ENCODE measurements around the gene LRCH2.
"Not testable (repeated sequence)": the region's sequence is repeated elsewhere in the genome, so short reads cannot be mapped to it uniquely, and the experiment has no call there.

The LRCH2 gene

DNA sequence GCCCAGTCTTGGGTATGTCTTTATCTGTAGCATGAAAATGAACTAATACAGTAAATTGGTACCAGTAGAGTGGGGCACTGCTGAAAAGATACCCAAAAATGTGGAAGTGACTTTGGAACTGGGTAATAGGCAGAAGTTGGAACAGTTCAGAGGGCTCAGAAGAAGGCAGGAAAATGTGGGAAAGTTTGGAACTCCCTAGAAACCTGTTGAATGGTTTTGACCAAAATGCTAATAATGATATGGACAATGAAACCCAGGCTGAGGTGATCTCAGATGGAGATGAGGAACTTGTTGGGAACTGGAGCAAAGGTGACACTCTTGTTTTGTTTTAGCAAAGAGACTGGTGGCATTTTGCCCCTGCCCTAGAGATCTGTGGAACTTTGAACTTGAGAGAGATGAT, 24.3 kb downstream of the LRCH2 start:
- not testable (repeated sequence) for DNase-seq

- DNase-seq = no peak
Measured at GRCh38 chrX:115204040-115204439, 29.9 kb downstream of the LRCH2 start.

- DNase-seq = no peak
Measured at GRCh38 chrX:115192244-115192700, 41.6 kb downstream of the LRCH2 start.

DNA sequence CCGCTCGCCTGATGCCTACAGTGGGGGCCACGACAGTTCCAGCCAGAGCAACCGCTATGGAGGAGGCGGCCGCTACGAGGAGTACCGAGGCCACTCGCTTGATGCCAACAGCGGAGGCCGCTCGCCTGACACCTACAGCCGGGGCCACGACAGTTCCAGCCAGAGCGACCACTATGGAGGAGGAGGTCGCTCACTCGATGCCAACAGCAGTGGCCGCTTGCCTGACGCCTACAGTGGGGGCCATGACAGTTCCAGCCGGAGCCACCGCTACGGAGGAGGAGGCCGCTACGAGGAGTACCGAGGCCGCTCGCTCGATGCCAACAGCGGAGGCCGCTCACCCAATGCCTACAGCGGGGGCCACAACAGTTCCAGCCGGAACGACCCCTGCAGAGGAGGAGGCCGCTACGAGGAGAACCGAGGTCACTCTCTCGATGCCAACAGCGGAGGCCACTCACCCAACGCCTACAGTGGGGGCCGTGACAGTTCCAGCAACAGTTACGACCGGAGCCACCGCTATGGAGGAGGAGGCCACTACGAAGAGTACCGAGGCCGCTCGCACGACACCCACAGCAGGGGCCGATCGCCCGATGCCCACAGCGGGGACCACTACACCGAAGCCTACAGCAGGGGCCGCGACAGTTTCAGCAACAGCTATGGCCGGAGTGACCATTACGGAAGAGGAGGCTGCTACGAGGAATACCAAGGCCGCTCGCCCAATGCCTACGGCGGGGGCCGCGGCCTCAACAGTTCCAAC, 42.2 kb downstream of the LRCH2 start:
- no peak for DNase-seq

DNA sequence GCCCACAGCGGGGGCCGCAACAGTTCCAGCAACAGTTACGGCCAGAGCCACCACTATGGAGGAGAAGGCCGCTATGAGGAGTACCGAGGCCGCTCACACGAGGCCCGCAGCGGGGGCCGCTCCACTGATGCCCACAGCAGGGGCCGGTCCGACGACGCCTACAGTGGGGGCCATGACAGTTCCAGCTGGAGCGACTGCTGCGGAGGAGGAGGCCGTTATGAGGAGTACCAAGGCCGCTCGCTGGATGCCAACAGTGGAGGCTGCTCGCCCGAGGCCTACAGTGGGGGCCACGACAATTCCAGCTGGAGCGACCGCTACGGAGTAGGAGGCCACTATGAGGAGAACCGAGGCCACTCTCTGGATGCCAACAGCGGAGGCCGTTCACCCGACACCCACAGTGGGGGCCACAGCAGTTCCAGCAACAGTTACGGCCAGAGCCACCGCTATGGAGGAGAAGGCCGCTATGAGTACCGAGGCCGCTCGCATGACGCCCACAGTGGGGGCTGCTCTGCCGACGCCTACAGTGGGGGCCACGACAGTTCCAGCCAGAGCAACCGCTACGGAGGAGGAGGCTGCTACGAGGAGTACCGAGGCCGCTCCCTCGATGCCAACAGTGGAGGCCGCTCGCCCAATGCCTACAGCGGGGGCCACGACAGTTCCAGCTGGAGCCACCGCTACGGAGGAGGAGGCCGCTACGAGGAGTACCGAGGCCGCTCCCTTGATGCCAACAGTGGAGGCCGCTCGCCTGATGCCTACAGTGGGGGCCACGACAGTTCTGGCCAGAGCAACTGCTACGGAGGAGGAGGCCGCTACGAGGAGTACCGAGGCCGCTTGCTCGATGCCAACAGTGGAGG, 43.0 kb downstream of the LRCH2 start:
- no peak for DNase-seq

GRCh38 chrX:115189646-115190635, 44.0 kb downstream of the LRCH2 start:
- DNase-seq = no peak

- no peak for DNase-seq
Measured at GRCh38 chrX:115189110-115189509, 44.8 kb downstream of the LRCH2 start, which contains the start of gene RBMXL3. RBMXL3 (plus strand) TSS chrX:115189410; CDS start chrX:115189442, 32 bp downstream.

- DNase-seq = no peak
Measured at GRCh38 chrX:115183980-115184379, 49.9 kb downstream of the LRCH2 start.

- no peak for DNase-seq
Measured at GRCh38 chrX:115178473-115178872, 55.4 kb downstream of the LRCH2 start.

GRCh38 chrX:115177932-115178331, 56.0 kb downstream of the LRCH2 start:
- DNase-seq = no peak

DNA sequence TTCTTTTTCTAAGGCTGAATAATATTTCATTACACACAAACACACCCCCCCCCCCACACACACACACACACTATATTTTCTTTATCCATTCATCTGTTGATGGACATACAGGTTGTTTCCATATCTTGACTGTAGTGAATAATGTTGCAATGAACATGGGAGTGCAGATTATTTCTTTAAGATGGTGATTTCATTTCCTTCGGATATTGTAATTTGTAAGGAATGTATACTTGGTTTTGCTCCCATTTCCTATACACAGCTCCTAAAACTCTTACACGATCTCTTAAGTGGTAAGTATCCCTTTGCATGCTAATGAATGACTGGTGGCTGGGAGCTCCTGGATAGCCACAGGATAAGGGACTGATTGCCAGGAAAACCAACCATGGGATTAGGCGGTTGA, 59.3 kb downstream of the LRCH2 start:
- DNase-seq = no peak

DNA sequence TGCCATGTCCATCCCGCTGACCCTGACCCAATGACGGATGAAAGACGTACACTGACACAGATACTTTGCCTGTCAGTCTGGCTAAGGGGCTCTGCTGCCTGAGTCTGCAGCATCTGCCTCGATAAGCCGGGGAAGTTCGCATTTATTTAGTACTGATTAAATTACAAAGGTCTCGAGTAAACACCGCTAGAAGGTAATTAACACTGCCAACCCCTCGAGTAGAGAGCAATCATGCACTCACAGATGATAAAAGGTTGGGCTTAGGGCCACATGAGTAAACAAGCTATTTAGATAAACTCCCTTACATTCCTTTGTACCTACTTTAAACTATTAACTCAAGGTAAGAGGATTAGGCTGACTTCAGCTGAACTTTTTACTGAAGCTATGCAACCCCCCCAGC, 60.7 kb downstream of the LRCH2 start:
- DNase-seq = no peak

GRCh38 chrX:115147220-115147619, 86.7 kb downstream of the LRCH2 start:
- DNase-seq = peak in 1 of 2 experiments; percentile 1

- no peak for DNase-seq
Measured at GRCh38 chrX:115142057-115142456, 91.8 kb downstream of the LRCH2 start.

DNA sequence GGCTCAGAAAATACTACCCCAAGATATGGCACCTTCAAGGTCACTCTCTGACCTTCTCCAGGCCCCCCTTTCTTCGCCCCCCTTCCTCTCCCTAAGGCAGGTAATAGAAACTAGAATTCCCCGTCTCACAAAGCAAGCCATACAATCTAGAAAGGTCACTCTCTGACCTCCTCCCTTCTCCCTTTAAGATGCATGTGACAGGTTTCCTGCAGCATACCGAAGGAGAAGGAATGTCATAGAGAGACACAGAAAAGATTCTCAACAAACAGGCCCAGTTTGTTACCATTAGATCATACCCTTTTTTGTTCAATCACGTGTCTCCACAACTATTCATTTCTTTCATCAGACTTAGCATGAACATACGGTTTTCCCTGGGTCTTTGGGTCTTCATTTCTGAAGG, 95.9 kb downstream of the LRCH2 start:
- no peak for DNase-seq

DNA sequence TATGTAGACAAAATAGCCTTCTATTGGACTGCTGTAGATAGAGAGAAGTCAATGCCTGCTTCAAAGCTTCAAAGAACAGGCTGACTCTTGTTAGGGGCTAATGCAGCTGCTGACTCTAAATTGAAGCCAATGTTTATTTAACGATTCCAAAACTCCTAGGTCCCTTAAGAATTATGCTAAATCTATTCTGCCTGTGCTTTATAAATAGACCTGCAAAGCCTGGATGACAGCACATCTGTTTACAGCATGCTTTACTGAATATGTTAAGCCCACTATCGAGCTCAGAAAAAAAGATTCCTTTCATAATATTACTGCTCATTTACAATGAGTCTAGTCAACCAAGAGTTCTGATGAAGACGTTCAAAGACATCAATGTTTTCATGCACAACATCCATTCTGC, 99.5 kb downstream of the LRCH2 start:
- DNase-seq = no peak

DNA sequence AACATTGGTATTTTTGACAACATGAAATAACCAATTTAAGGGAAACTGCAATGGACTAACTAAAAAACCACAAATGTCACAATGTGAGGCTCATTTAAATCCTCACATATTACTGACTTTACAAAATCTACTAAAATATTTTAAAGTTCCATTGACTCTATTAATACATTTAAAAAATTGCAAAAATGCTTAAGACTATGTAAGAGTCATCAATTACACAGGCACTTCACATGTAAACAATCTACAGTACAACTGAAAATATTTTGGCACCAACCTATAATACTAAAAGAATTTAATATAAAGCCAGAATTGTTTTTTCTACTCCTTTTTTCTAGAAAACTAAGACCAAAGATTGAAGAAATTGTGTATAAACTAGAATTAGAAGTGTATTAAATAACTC, 121.5 kb downstream of the LRCH2 start:
- DNase-seq = no peak

GRCh38 chrX:115098897-115099296, 135.0 kb downstream of the LRCH2 start:
- DNase-seq = no peak

DNA sequence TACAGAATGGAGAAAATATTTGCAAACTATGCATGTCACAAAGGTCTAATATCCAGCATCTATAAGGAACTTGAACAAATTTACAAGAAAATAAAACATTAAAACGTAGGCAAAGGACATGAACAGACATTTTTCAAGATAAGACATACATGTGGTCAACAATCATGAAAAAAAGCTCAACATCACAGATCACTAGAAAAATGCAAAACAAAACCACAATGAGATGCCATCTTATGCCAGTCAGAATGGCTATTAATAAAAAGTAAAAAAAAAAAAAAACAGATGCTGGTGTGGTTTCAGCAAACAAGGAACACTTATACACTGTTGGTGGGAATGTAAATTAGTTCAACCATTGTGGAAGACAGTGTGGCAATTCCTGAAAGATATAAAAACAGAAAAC, 140.7 kb downstream of the LRCH2 start:
- no peak for DNase-seq

DNA sequence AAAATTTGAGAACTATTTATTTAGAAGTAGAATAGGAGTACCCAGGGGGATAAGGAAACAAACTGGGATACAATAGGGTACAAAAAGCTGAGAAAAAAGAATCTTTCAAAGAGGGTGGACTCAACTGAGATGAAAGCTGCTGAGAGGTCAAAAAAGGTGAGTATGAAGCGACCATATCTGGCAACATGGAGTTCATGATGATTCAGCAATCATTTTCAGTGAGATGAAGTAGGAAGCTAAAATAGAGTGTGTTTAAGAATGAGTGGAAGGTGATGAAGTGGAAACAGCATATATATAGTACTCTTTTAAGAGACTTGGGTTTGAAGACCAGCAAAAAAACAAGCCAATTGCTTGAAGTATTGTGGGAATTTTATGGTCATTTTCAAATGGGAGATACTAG, 144.5 kb downstream of the LRCH2 start:
- no peak for DNase-seq

GRCh38 chrX:115068896-115069295, 165.0 kb downstream of the LRCH2 start:
- DNase-seq = no peak

DNA sequence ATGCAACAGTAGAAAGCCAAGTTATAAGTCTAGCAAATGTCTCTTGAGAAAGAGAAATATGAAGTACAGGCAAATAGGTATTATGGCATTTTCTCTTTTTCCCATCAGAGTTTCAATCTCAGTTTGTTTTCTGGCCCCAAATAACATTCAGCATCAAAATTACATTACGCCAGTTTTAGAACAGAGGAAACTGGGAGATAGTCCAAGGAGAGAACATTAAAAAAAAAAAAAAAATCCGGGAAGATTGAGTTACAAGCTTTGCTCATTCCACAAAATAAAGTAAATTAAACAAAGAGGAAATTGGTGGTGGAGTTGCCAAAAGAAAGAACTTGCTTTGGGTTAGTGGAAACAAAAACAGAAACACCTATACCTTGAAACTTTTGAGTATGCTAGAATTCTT, 166.1 kb downstream of the LRCH2 start:
- DNase-seq = no peak

GRCh38 chrX:115065304-115065703, 168.6 kb downstream of the LRCH2 start:
- DNase-seq = no peak
